Loucy (cell line): ENCODE results near the gene CPED1.

Source experiments
- H2AFZ ChIP-seq: fragments of 200-600 bp; sonication (generic); 2 replicates; pipeline ENCODE4 v1.6.0; 2016; ENCODE audit warnings: antibody characterized with exemption, mild to moderate bottlenecking, low read length, moderate library complexity
- H3F3A ChIP-seq: fragments of 200-600 bp; 2 replicates; pipeline ENCODE4 v1.6.0; 2016; ENCODE audit warnings: antibody characterized with exemption, low read depth, mild to moderate bottlenecking
- H3K27me3 ChIP-seq: fragments of 200-600 bp; sonication (generic); 2 replicates; pipeline ENCODE4 v1.6.1; 2014; ENCODE audit warnings: low read length, mild to moderate bottlenecking; ENCODE audit not compliant: insufficient read depth, poor library complexity, severe bottlenecking
- H3K36me3 ChIP-seq: fragments of 200-600 bp; sonication (generic); 2 replicates; pipeline ENCODE4 v1.6.1; 2016; ENCODE audit warnings: low read length; ENCODE audit not compliant: insufficient read depth
- H3K4me1 ChIP-seq: fragments of 200-600 bp; sonication (generic); 2 replicates; pipeline ENCODE4 v1.5.1; 2014; ENCODE audit warnings: low read length, mild to moderate bottlenecking; ENCODE audit not compliant: insufficient read depth, poor library complexity, severe bottlenecking
- H3K4me2 ChIP-seq: fragments of 200-600 bp; sonication (generic); 2 replicates; pipeline ENCODE4 v1.6.0; 2014; ENCODE audit warnings: antibody characterized with exemption, low read length, low read depth, mild to moderate bottlenecking; ENCODE audit not compliant: poor library complexity, severe bottlenecking
- H3K4me3 ChIP-seq: fragments of 200-600 bp; sonication (generic); 2 replicates; pipeline ENCODE4 v1.5.1; 2014; ENCODE audit warnings: low read length, mild to moderate bottlenecking, mixed read lengths; ENCODE audit not compliant: poor library complexity, severe bottlenecking
- H3K79me2 ChIP-seq: fragments of 200-600 bp; sonication (generic); 2 replicates; pipeline ENCODE4 v1.6.1; 2014; ENCODE audit warnings: low read length; ENCODE audit not compliant: insufficient read depth
- H3K9ac ChIP-seq: fragments of 200-600 bp; sonication (generic); 2 replicates; pipeline ENCODE4 v1.6.0; 2014; ENCODE audit warnings: mild to moderate bottlenecking, low read depth, low read length, moderate library complexity; ENCODE audit not compliant: poor library complexity, severe bottlenecking
- H3K9me2 ChIP-seq: fragments of 200-600 bp; sonication (generic); replicated peaks from 2 replicates; pipeline ENCODE4 v1.6.1; 2016; ENCODE audit warnings: low read depth, low read length, mixed read lengths
- H3K9me3 ChIP-seq: fragments of 200-600 bp; sonication (generic); 2 replicates; pipeline ENCODE4 v1.6.1; 2014; ENCODE audit warnings: mild to moderate bottlenecking, antibody characterized with exemption, low read length, low read depth; ENCODE audit not compliant: insufficient read depth
- H4K20me1 ChIP-seq: fragments of 200-600 bp; sonication (generic); 2 replicates; pipeline ENCODE4 v1.6.0; 2014; ENCODE audit warnings: antibody characterized with exemption, low read length, mild to moderate bottlenecking; ENCODE audit not compliant: insufficient read depth, poor library complexity, severe bottlenecking
- EZH2phosphoT487 ChIP-seq: fragments of 200-600 bp; IDR thresholded peaks from 2 replicates; pipeline ENCODE4 v1.6.1; 2018; ENCODE audit warnings: antibody characterized with exemption, mild to moderate bottlenecking, moderate library complexity, borderline replicate concordance
- TF ChIP-seq, protein P1 (sequence below): fragments of 200-600 bp; sonication (generic); conservative IDR thresholded peaks from 2 replicates; pipeline ENCODE4 v1.5.1; 2014; ENCODE audit warnings: mild to moderate bottlenecking, antibody characterized with exemption, low read length

Gene CPED1

DNA sequence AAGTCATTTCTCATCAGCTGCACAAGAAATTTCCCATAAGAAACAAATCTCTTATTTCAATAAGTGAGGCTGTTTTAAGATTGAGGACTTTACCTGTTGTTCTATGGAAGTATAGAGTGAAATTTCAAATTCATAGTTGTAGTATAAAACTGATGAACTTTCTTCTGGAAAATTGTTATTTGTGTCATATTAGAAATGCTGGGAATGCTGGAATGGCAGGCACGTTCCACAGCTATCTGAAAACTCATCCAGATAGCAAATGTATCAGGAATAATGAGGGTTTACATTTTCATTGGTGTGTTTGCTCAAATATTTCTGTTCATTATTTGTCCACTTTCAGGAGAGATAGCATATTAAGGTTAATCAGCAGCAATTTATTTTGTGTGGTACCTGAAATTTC, 40.8 kb downstream of the CPED1 start:
- Histone ChIP-seq H3F3A (no peaks in the 10 kb centered on the region), H3K9me2 (no peaks in the 10 kb centered on the region), H3K4me3 (no peak overlapping the region), H2AFZ (no peak overlapping the region), H3K36me3 (no peaks in the 10 kb centered on the region), H3K27me3 (no peaks in the 10 kb centered on the region), H3K4me1 (no peaks in the 10 kb centered on the region), H4K20me1 (no peaks in the 10 kb centered on the region), H3K9me3 (no peaks in the 10 kb centered on the region), H3K79me2 (no peaks in the 10 kb centered on the region), H3K9ac (no peak overlapping the region), H3K4me2 (no peak overlapping the region)
- no peak for TF ChIP-seq EZH2phosphoT487
- TF ChIP-seq, protein P1, sequence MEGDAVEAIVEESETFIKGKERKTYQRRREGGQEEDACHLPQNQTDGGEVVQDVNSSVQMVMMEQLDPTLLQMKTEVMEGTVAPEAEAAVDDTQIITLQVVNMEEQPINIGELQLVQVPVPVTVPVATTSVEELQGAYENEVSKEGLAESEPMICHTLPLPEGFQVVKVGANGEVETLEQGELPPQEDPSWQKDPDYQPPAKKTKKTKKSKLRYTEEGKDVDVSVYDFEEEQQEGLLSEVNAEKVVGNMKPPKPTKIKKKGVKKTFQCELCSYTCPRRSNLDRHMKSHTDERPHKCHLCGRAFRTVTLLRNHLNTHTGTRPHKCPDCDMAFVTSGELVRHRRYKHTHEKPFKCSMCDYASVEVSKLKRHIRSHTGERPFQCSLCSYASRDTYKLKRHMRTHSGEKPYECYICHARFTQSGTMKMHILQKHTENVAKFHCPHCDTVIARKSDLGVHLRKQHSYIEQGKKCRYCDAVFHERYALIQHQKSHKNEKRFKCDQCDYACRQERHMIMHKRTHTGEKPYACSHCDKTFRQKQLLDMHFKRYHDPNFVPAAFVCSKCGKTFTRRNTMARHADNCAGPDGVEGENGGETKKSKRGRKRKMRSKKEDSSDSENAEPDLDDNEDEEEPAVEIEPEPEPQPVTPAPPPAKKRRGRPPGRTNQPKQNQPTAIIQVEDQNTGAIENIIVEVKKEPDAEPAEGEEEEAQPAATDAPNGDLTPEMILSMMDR = no peak

DNA sequence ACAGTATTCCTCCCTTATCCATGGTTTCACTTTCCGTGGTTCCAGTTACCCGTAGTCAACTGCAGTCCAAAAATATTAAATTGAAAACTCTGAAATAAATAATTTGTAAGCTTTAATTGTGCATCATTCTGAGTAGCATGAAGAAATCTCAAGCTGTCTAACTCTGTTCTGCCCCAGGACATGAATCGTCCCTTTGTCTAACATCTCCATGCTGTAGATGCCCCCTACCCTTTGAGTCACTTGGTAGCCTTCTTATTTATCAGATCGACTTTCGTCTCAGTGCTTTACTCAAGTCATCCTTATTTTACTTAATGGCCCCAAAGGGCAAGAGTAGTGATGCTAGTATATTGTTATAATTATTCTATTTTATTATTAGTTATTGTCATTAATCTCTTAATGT, 41.8 kb downstream of the CPED1 start:
- Histone ChIP-seq H3K9ac (no peak overlapping the region), H3K9me2 (no peaks in the 10 kb centered on the region), H2AFZ (no peak overlapping the region), H3K36me3 (no peaks in the 10 kb centered on the region), H3K4me3 (no peak overlapping the region), H3K4me2 (no peak overlapping the region), H3F3A (no peaks in the 10 kb centered on the region), H3K79me2 (no peaks in the 10 kb centered on the region), H3K4me1 (no peaks in the 10 kb centered on the region), H3K27me3 (no peaks in the 10 kb centered on the region), H4K20me1 (no peaks in the 10 kb centered on the region), H3K9me3 (no peaks in the 10 kb centered on the region)
- TF ChIP-seq, protein P1 = no peak
- TF ChIP-seq EZH2phosphoT487 = no peak

DNA sequence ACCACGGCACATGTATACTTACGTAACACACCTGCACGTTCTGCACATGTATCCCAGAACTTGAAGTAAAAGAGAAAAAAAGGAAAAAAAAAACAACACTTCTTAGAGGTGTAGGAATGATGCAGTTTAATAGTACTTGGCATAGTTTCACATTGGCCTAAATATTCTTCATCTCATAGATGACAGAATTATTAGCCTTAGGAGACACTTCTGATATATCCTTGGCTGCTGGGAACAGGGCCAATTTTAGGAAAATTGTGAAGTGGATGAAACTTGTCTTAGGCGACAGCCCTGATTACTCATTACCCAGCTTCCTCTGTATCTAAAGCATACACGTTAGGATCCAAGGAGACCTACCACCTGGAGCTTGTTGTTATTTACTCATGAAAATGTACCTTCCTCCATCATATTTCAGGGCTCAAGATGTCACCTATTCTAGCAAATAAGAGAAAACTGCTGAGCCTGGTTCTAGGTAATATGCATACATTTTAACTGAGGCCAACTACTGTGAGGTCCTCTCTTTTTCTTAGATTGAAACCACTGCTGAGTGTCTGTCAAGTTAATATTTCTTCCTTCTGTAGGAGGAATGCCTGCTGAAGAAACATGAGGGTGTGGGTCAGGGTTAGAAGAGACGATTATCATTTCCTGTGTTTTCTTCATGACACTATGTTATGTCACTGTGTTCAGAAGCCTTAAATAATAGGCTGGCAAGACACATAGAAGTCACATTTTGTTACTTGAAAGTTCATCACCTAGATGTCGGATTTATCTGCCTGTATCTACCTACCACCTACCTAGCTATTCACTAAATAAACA, 44.3 kb downstream of the CPED1 start:
- Histone ChIP-seq H3F3A (no peaks in the 10 kb centered on the region), H3K9me3 (no peaks in the 10 kb centered on the region), H3K4me1 (no peaks in the 10 kb centered on the region), H2AFZ (0 out of 2 replicates have a peak overlapping the region, but pooled peaks have one; percentile 60), H3K9ac (no peak overlapping the region), H3K4me3 (no peak overlapping the region), H3K79me2 (no peaks in the 10 kb centered on the region), H4K20me1 (no peaks in the 10 kb centered on the region), H3K4me2 (no peak overlapping the region), H3K27me3 (no peaks in the 10 kb centered on the region), H3K36me3 (no peaks in the 10 kb centered on the region), H3K9me2 (no peaks in the 10 kb centered on the region)
- TF ChIP-seq EZH2phosphoT487 = no peak
- TF ChIP-seq, protein P1 = no peak
